ENCODE results near the gene ACCS.
A peak's percentile ranks its signal among the peaks of the same experiment; 100 is the strongest.

ACCS gene

GRCh38 chr11:44065841-44066731, at the start of gene ACCS:
ACCS (plus strand) TSS chr11:44066270; CDS start chr11:44067628, 1,358 bp downstream.
- DNase-seq (ENCODE audit: low read depth, low spot score): peak; percentile 94

GRCh38 chr11:44016546-44017442, 49.3 kb upstream of the ACCS start:
- DNase-seq (ENCODE audit: low read depth, low spot score): no peak

GRCh38 chr11:44017443-44018126, 48.5 kb upstream of the ACCS start:
- DNase-seq (ENCODE audit: low read depth, low spot score): no peak

GRCh38 chr11:44018127-44018521, 47.9 kb upstream of the ACCS start:
- no peak for DNase-seq (ENCODE audit: low read depth, low spot score)

- no peak for DNase-seq (ENCODE audit: low read depth, low spot score)
These were observed 47.2 kb upstream of the ACCS start for GRCh38 chr11:44018829-44019228.

- DNase-seq (ENCODE audit: low read depth, low spot score): no peak
These were observed 41.1 kb upstream of the ACCS start for GRCh38 chr11:44024977-44025376.

- DNase-seq (ENCODE audit: low read depth, low spot score): no peak
These were observed 40.3 kb upstream of the ACCS start for GRCh38 chr11:44025727-44026126.

- no peak for DNase-seq (ENCODE audit: low read depth, low spot score)
These were observed 37.7 kb upstream of the ACCS start for GRCh38 chr11:44028401-44028800.

- no peak for DNase-seq (ENCODE audit: low read depth, low spot score)
These were observed 37.1 kb upstream of the ACCS start for GRCh38 chr11:44028816-44029506.

- no peak for DNase-seq (ENCODE audit: low read depth, low spot score)
These were observed 36.6 kb upstream of the ACCS start for GRCh38 chr11:44029507-44029845.

- DNase-seq (ENCODE audit: low read depth, low spot score): no peak
These were observed 35.8 kb upstream of the ACCS start for GRCh38 chr11:44029977-44030911.

GRCh38 chr11:44030996-44031395, 35.1 kb upstream of the ACCS start:
- no peak for DNase-seq (ENCODE audit: low read depth, low spot score)

GRCh38 chr11:44031549-44031948, 34.5 kb upstream of the ACCS start:
- no peak for DNase-seq (ENCODE audit: low read depth, low spot score)

GRCh38 chr11:44032299-44033085, 33.6 kb upstream of the ACCS start:
- DNase-seq (ENCODE audit: low read depth, low spot score): peak; percentile 29

GRCh38 chr11:44033411-44033850, 32.6 kb upstream of the ACCS start:
- no peak for DNase-seq (ENCODE audit: low read depth, low spot score)

GRCh38 chr11:44033856-44034255, 32.2 kb upstream of the ACCS start:
- no peak for DNase-seq (ENCODE audit: low read depth, low spot score)

- DNase-seq (ENCODE audit: low read depth, low spot score): no peak
These were observed 31.4 kb upstream of the ACCS start for GRCh38 chr11:44034639-44035038.

GRCh38 chr11:44036811-44037657, 29.0 kb upstream of the ACCS start:
- DNase-seq (ENCODE audit: low read depth, low spot score): peak; percentile 37

- DNase-seq (ENCODE audit: low read depth, low spot score): no peak
These were observed 28.4 kb upstream of the ACCS start for GRCh38 chr11:44037658-44037998.
